Left colon (tissue), 2 donors: ENCODE results near the gene NEDD8. TPM values are rescaled to one million over a fixed set of nuclear protein-coding genes. Genes with fewer than 3 reads are reported as not detected.
A peak's percentile ranks its signal among the peaks of the same experiment; 100 is the strongest.

Experiments
- ATAC-seq: fragments of 200-7000 bp; cut with Tn5 transposase; one replicate; pipeline ENCODE4 v1.9.1; 2020; ENCODE audit warnings: mild to moderate bottlenecking, moderate library complexity
- DNase-seq, 2 donors: peaks; one replicate each; pipeline ENCODE4 v3.0.0-alpha.2; 2020
- intact Hi-C, 2 donors: fragments of 100-400 bp; cut with DNase I in 1 of 2; cut with micrococcal nuclease in 1 of 2; formaldehyde crosslinking; loops; one replicate each; pipeline versions ENCODE4 v1.11.2 to v1.14.0; 2022; cut with DNase I, micrococcal nuclease
- total RNA-seq, 2 donors: library from RNA; stranded (reverse); fragmentation: NEBNext Ultra II Directional; extraction: Animal tissue kit (Norgen Biotek cat#: 25700); gene quantifications; one replicate each; pipeline ENCODE4 v1.2.1, GENCODE V29; 2021
- donor health status: DM: no; HTN: no; CAD: no.
- donor health status: DM: yes; HTN: yes; CAD: no.

The NEDD8 gene
- total RNA-seq, 2 donors from 2014 or later, result 110 to 135 TPM

DNA sequence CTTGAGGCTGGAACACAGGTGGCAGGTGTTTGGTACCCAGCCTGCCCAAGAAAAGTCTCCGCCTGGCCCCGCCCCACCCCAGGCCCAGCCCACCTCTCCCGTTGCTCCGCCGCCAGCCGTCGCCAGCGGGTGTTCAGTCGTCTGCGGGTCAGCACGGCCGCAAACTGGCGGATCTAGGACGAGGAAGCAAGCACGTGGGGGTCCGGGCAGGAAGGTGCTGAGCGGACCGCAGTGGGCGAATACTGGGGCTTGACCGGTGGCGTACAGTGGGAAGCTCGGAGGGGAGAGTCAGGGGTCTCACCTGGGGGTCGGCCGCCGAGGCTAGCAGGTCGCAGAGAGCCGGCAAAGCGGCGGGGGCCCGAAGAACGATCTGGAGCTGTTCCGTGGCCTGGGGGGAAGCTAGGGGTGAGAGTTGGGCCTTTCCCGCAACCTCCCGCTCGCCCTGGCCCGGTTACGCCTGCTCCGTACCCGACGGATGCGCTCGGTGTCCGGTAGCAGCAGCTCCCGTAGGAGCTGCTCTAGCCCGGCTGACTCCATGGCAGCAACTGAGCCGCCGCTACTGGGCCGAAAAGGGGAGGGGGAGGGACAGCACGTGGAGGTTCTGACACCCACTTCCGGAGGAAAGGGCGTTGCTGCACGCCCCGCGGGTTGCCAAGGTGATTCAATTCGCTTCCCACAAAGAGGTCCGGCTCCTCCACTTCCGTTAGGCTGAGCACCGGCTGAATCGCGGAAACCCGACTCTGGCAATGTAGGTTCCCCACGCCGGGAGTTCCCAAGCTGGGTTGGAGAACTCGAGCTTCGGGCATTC, 43.7 kb downstream of the NEDD8 start, which contains the start of gene IPO4:
Gene IPO4 (minus strand): TSS at position 566 of the 808 bp plus-strand sequence. CDS start 29 bp downstream, at position 537.
- ATAC-seq, result peak; percentile 97
- intact Hi-C loops, result no loop called here
- DNase-seq, result peak; percentile 93 to 98

DNA sequence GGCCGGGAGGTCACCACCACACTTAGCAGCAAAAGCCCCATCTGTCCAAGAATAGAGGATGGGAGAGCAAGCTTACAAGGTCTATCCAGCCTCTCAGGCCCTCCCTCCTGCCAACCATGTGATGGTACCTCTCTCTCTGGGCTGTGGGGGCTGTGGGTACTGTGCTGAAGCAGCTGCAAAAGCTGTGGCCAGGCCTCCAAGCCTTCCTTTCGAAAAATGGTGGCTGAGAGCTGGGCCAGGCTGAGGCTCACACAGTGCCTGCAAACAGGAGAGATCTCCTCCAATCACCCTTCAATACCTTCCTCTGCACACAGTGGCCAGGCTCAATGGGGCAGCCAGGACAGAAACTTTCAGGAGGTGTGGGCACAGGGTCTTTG, 44.6 kb downstream of the NEDD8 start:
- intact Hi-C loops, result no loop called here
- ATAC-seq (no peak), DNase-seq (no peak)

DNA sequence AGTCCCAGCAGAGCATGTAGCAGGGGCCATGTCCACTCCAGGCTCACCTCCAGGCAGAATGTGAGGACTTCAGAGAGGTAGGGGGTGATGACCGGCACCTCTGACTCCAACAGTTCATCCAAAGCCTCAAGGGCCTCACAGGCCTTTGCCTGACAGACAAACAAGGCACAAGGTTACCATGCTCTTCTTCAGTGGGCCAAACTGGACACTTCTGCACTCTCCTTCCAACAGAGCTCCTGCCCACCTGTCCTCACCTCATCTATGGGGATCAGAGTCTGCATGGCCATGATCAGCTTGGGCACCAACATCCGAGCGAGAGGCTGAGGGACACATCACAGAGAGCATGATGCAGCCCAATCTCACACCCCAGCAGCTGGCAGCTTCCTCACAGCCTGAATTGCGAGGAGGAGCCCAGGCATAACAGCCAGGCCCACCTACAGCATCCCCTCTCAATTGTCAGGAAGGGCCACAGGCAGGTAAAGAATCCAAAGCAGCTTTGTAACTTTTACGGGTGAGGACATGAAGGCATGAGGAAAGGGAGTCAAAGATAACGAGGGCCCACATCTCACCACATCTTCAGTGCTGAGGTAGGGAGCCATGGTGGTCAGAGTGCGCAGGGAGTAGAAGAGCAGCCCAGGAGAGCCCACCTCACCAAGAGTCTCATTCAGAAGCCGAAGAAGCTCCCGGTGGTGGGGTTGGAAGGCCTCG, 45.2 kb downstream of the NEDD8 start:
- ATAC-seq (no peak), DNase-seq (no peak)
- intact Hi-C loops, result no loop called here

DNA sequence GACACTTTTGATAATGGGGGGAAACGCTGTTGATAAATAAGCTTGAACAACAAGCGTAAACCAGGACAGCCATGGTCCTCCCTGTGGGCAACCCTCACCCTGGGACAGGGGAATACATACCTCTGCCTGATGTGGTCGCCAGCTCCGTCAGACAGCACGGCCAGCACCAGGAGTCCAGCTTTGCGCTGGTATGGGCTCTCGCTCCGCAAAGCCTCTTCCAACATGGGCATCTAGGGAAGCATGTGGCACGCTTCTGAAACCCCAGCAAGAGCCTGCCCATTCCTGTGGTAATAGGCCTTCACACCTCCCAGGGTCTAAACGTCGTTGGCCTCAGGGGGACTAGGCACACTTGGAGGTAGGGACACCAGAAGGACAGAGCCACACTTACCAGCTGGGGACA, 46.4 kb downstream of the NEDD8 start:
- intact Hi-C loops, result no loop called here
- DNase-seq (no peak), ATAC-seq (no peak)

DNA sequence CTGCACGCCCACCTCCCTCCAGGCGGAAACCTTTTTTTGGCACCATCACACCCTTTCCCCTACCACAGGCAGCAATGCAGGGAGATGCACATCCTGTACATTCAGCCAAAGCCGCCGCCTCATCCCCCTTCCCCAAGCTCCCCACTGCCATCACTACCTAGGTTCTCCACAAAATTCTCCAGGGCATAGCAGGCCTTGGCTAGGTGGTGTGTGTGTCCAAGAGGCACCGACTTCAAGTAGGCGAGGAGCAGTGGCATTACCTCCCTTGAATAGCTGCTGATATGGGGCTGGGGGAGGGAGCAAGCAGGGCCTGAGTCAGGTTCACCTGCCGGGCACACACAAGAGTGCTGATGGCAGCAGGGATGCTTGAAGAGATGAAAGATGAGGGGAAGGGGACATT, 47.1 kb downstream of the NEDD8 start:
- no peak for ATAC-seq
- no peak for DNase-seq
- intact Hi-C loops, result no loop called here

DNA sequence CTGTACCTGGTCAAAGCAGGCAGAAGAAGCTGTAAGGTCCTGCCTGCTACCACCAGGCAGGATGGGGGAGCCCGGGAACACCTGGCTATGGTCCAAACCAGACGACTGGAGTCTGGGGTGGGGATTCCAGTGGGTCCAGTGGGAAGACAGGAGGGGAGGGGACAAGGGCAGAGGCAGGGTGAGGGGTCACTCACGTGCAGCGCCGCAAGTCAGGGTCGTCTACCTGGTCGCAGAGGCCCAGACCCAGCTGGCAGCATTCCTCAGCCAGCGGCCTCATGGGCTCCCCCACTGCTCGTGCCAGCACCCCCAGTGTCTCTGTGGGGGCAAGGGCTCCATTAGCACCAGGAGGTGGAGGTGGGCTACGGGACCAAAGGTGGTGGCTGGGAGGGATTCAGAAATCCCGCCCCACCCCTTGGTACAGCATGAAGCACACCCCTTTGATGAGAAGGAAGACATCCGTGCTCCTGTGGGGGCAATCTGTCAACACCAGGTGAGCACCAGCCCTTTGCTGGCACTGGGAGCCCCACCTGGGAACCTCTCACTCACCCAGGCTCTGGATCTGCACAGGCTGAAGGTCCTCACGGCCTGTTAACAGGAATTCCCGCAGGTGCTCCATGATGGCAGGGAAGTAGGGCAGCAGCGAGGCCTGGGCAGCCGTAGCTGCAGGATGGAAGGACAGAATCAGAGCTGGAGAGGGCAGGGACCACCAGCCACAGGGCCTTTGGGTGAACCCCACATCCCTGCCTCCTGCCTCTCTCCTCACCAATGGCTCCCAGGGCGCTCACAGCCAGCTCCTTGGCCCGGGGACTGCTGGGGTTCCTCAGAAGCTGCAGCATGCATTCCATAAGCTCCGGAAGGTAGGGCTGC, 47.8 kb downstream of the NEDD8 start:
- no peak for ATAC-seq
- intact Hi-C loops, result no loop called here
- DNase-seq, result no peak

DNA sequence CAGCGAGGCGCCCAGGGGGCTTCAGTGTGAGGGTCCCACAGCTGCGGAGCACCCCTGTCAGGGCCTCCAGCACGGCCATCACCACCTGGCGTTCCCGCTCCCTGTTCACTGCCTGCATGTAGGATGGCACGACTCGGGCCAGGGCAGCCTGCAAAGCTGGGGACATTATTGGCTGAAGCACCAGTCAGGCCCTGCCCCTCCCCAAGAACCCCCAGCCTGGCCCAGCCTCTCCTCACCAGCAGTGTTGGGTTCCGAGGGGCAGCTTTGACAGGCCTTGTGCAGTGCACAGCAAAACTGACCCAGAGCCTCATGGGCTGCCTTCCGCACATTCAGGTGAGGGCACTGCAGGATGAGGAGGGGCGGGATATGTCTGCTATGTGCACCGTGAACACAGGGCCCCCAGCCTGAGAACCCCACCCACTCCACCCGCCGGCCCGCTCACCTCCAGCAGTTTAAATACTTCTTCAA, 49.1 kb downstream of the NEDD8 start:
- intact Hi-C loops, result no loop called here
- ATAC-seq (no peak), DNase-seq (no peak)

DNA sequence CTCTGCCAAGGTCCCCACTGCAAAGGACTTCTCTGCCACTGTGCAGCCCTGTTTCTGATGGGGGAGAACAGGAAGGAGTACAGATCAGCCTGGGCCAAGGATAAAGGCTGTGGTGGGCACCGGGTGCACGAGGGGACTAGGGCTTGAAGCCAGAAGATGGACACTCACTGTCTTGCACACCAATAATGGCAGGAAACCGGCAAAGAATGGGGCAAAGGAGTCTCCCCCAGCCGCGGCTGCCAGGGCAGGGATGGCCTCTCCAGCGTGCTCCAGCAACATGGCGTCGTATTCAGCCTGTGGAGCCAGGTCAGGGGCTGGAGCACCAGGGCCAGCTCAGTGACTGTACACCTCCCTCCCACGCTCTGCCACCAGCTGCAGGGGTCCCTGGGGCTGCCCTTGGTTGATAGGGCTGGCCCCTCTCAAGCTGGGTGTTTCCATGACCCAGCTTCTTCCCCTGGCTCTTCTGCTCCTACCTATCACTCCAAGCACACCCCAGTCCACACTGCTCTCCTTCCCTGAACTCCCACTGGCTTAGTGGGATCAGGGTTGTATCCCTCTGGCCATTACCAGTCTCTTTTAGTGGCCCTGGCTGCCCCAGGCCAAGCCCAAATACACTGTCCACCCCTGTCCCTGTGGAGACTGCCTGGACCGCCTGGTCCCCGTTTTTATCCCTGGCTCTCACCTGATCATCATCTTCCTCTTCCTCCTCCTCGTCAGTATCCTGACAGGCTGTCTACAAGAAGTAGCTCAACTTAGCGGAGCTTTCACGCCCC, 49.9 kb downstream of the NEDD8 start:
- DNase-seq (no peak), ATAC-seq (no peak)
- intact Hi-C loops, result no loop called here

DNA sequence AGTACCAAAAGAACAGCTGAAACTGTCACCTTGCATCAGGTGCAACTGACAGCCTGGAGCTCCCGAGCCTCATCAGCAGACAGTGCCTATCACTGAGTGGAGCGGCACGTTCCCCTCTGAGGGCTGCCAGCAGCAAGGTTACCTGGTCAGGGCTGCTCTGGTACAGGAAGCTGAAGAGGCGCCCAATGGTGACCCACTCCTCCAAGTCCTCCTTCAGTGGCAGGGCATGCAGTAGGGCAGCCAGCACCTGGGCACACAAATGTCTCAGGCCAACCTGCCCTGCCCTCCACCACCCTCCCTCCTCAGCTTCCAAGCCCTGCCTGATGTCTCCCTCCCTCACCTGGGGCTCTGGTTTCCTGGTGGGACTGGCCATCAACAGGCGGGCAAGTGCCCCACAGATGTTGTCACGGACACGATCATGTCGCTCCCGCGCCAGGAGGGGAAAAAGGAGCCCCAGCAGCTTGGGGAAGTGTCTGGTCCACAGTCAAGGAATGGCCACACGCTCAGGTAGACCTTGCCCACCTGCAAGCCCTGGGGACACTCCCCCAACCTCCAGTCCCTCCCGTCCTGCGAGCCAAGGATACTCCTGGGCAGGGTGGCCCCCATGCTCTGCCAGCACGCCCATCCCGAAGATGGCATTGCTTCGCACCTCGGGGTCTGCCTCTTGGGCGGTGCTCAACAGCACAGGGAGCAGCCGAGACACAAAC, 50.6 kb downstream of the NEDD8 start:
- intact Hi-C loops, result no loop called here
- DNase-seq (no peak), ATAC-seq (no peak)

DNA sequence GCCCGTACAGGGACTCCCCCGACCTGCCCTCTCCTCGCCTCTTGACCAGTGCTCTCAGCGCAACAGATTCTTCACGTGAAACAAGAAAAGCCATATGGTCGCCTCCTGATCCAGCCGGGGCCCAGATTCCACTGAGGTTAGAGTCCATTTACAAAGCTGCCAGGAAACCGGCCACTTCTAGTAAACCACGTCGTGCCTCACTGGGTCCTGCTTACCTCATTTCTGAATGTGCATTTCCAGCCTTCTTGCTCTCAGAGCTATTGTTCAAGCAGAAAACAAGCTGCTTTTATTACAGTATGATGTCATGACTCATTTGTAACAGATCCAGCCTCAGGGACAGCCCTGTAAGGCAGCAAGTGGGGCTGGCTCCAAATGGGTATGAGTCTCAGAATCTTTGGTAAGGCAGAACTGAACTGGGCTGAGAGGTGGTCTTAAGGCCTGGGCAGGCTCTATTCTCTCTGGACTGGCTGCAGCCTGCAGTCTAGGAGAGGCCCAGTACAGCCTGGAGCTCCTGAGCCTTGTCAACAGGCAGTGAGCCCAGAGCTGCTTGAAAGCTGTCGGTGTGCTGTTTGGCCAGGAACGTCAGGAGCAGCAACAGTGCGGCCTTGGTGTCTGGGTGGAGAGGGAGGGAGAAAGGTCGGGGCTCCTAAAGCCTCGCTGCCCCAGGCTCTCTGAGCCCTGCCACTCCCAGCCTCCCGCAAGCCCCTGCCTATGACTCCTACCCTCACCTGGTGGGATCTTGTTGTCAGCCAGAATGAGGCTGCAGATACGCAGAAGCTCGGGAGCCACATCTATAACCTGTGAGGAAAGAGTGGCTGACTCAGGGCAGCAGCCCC, 52.0 kb downstream of the NEDD8 start:
- no peak for DNase-seq
- peak; percentile 11 for ATAC-seq
- intact Hi-C loops, result no loop called here

DNA sequence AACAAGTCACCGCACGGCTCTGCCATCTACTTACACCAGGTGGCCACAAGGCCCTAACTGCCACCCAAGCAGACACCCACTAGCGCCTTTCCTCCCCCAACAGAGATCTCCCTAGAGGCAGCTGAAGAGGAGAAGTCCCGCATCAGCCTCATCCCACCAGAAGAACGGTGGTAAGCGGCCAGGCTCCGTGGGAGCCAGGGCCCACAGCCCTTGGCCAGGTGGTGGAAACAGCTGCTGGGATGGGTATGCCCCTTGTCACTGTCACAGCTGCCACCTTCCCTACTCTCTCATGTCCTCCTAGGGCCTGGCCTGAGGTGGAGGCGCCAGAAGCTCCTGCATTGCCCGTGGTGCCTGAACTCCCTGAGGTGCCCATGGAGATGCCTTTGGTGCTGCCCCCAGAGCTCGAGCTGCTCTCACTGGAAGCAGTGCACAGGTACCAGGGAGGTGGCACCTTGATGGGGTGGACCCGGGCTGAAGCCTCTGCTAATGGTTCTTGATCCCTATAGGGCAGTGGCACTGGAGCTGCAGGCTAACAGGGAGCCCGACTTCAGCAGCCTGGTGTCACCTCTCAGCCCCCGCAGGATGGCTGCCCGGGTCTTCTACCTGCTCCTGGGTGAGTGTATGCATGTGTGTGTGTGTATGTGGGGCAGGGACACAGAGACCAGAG, 52.7 kb downstream of the NEDD8 start:
- no peak for ATAC-seq
- no peak for DNase-seq
- intact Hi-C loops, result no loop called here

DNA sequence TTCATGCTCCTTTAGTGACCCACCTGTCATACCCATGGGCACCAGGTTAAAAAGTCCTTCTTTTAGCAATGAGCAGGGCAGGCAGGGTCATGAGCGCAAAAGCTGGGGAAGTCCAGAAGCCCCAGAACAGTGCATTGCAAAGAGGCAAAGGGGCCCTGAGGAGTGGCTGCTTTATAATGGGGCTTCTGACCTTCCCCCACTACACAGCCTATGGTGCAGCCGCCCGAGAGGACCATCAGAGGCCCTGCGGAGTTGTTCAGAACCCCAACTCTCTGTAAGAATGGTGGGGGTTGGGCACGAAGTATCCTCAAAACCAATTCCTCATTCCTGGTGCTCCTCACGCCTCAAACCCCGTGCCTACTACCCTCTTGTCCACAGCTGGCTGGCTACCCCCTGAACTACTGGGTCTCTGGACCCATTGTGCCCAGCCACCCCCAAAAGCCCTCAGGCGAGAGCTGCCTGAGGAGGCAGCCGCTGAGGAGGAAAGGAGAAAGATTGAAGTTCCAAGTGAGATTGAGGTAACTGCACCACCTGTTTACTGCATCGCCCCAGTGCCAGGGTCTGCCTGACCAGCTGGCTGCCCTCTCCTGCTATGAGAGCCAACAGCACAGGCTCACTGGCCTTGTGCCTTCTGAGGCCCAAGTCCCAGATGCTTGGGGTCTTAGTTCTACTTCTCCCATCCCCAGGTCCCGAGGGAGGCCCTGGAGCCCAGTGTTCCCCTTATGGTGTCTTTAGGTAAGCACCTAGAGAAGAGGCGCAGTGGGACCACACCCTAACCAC, 53.6 kb downstream of the NEDD8 start:
- intact Hi-C loops, result no loop called here
- ATAC-seq, result no peak
- no peak for DNase-seq

DNA sequence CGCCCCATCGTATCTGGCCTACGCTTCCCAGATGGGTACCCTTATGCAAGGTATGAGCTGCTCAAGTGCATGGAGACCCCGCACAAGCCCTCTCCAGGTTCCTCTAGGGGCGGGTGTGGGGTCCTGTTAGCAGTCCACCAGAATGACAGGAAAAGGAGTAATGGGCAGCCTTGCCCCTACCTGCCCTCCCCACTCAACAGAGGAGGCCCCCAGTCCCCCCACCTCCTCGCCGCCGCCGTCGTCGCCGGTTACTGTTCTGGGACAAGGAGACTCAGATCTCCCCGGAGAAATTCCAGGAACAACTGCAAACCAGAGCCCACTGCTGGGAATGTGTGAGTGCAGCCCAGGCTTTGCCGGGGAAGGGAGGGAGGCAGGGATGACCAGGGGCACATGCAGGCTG, 54.3 kb downstream of the NEDD8 start:
- intact Hi-C loops, result no loop called here
- no peak for DNase-seq
- no peak for ATAC-seq

DNA sequence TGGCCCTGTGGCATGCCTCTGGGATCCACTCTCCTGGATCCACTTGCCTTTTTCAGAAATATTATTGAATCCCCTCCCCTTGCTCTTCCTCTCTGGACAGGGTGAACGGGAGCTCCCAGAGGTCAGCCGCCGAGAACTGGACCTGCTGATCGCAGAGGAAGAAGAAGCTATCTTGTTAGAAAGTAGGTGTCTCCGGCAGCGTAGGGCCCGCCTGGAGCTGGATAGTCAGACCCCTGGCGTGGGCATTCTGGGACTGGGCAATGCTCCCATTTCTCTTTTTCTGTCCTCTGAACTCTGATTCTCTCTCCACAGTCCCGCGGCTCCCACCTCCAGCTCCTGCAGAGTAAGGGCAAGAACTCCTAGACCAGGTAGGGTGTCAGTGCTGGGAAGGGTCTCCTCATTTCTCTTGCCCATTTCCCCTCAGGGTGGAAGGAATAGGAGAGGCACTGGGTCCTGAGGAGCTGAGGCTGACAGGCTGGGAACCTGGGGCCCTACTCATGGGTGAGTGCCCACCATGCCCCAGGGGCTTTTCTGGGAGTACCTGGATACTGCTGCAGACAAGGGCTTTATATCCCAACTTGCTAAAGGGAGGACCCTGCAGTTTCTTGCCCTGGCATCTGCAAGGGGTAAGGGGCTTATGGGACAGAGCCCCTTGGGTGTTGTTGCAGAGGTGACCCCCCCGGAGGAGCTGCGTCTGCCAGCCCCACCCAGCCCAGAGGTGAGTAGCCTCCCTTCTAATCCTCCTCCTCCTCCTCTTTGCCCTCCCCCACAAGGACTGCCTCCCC, 54.9 kb downstream of the NEDD8 start:
- ATAC-seq, result no peak
- intact Hi-C loops, result no loop called here
- no peak for DNase-seq

DNA sequence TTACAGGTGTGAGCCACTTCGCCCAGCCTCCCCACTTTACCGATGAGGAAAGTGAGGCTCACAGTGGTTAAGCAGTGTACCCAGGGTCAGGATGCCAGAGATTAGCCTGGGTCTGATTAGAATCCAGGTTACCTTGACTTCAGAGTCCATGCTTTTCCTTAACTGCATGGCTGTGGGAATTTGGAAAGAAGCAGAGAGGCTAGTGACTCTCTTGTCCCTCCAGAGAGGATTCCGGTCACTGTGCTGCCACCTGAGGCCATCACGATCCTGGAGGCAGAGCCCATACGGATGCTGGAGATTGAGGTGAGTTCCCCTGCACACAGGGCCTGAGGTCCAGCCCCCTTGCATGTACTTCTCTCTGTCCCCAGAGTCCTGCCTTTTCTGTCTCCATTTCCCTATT, 55.6 kb downstream of the NEDD8 start:
- ATAC-seq (no peak), DNase-seq (no peak)
- intact Hi-C loops, result no loop called here
